GM12892 (cell line): ENCODE results near the gene ALKBH5.

Experiments used
- POLR2A ChIP-seq: IDR thresholded peaks from 2 replicates; pipeline ENCODE4 v1.6.1; 2011; ENCODE audit warnings: low read depth, low read length, control low read depth
- POLR2AphosphoS5 ChIP-seq: IDR thresholded peaks from 2 replicates; pipeline ENCODE4 v1.6.1; 2011; ENCODE audit warnings: low read depth, low read length, control low read depth

DNA sequence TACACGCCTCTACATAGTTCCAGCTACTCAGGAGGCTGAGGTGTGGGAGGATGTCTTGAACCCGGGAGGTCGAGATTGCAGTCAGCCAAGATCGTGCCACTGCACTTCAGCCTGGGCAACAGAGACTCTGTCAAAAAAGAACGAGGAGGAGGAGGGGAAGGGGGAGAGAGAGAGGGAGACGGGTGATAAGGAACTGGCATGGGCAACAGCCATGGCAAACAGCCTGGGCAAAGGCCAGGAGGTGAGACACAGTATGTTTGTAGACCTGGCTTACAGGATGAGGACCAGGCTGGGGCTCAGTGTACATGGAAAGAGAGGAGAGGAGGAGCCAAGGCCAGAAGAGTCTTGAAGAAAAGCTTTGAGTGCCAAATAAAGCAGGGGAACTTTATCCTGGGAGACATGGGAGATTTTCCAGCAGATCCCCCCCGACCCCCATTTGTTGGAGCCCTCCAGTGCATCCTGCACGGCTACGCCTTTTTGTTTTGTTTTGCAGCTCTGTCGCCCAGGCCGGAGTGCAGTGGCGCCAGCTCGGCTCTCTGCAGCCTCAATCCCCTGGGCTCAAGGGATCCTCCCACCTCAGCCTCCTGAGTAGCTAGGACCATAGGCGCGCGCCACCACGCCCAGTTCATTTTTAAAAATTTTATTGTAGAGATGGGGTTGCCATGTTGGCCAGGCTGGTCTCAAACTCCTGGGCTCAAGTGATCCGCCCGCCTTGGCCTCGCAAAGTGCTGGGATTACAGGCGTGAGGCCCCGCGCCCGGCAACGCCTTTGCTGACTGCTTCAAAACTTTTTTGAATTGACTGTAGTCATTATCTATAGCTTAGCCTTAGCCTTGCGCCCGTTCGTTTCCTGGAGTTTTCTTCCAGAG, 1.3 kb upstream of the ALKBH5 start:
- TF ChIP-seq POLR2A (no peak), POLR2AphosphoS5 (no peak)
